Natural killer cell treated with Interleukin-12 subunit alpha and Interleukin-12 subunit beta and Interleukin-15 and Interleukin-18, amount 100 ng/mL, for 72 hours (primary cell): ENCODE data around the gene CEACAM5. TPM values are rescaled to one million over a fixed set of nuclear protein-coding genes. Genes with fewer than 3 reads are reported as not detected.
A peak's percentile ranks its signal among the peaks of the same experiment; 100 is the strongest.

Experiments used
- ATAC-seq, 2 donors: fragments of 150-1000 bp; cut with Tn5 transposase in 1 of 2; sonication (Bioruptor Pico), chemical (Tn5 transposase) in 1 of 2; 2 replicates each; pipeline ENCODE4 v1.10.0; 2021
- DNase-seq: peaks from one replicate; pipeline ENCODE4 v3.0.0; 2022; ENCODE audit warnings: low spot score
- H3K27ac Mint-ChIP-seq, 2 donors: 1 replicate in 1 of 2; 2 replicates in 1 of 2; pipeline ENCODE4 v1.8.0; 2022; ENCODE audit warnings: mixed read lengths in 2 of 2, mild to moderate bottlenecking in 1 of 2, moderate library complexity in 1 of 2
- H3K27me3 Mint-ChIP-seq, 2 donors: 1 replicate in 1 of 2; 2 replicates in 1 of 2; pipeline ENCODE4 v1.8.0; 2022; ENCODE audit warnings: mixed read lengths in 2 of 2
- H3K36me3 Mint-ChIP-seq: one replicate; pipeline ENCODE4 v1.8.0; 2022; ENCODE audit warnings: mixed read lengths
- H3K4me1 Mint-ChIP-seq, 2 donors: 1 replicate in 1 of 2; 2 replicates in 1 of 2; pipeline ENCODE4 v1.8.0; 2022; ENCODE audit warnings: low read depth in 2 of 2, mixed read lengths in 2 of 2, mild to moderate bottlenecking in 1 of 2
- H3K4me3 Mint-ChIP-seq: one replicate; pipeline ENCODE4 v1.8.0; 2022; ENCODE audit warnings: mixed read lengths
- H3K9me3 Mint-ChIP-seq: 2 replicates; pipeline ENCODE4 v1.8.0; 2022; ENCODE audit warnings: mixed read lengths
- total RNA-seq, 2 donors: library from RNA; stranded (reverse); gene quantifications; one replicate each; pipeline ENCODE4 v1.2.3, GENCODE V29; 2022

Gene CEACAM5
- total RNA-seq: not detected

- Mint-ChIP-seq H3K27me3 (peaks cover 11 to 32% of the 10 kb centered on the region in 2 donors), H3K9me3 (no peaks in the 10 kb centered on the region), H3K27ac (no peak within 1 kb of the TSS), H3K36me3 (no peaks in the 10 kb centered on the region), H3K4me1 (peaks cover 5% of the 10 kb centered on the region in 2 donors), H3K4me3 (no peak within 1 kb of the TSS)
- DNase-seq (no peak), ATAC-seq (no peak)
These were observed at the start of gene CEACAM5 for GRCh38 chr19:41708481-41708880. CEACAM5 (plus strand) TSS chr19:41708626; CDS start chr19:41708732, 106 bp downstream.

DNA sequence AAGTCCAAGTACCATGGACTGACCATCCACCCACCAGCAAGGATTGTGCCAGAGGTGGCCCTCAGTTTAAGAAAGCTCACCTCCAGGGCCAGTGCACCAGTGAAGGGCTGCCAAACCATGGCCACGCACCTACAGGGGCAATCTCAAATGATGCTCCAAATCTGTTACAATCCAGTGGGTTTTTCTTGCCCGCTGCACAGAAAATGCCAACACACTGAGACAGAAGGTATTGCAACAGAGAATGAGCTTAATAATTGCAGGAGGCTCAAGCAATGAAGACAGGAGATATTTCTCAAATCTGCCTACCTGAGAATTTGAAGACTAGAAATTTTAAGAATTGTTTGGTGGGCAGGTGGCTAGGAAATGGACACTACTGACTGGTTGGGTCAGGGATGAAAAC lies 42.4 kb upstream of the CEACAM5 start:
- no peak for ATAC-seq
- no peak for DNase-seq
- Mint-ChIP-seq H3K9me3 (peaks cover 10% of the 10 kb centered on the region), H3K4me3 (no peak overlapping the region), H3K27me3 (peaks cover 28 to 54% of the 10 kb centered on the region in 2 donors), H3K27ac (no peak overlapping the region), H3K4me1 (no peaks in the 10 kb centered on the region), H3K36me3 (peaks cover 11% of the 10 kb centered on the region)

GRCh38 chr19:41668315-41668714 lies 40.1 kb upstream of the CEACAM5 start:
- peaks cover 11% of the 10 kb centered on the region for H3K36me3 Mint-ChIP-seq
- no peaks in the 10 kb centered on the region for H3K4me1 Mint-ChIP-seq
- DNase-seq: no peak
- ATAC-seq: no peak
- H3K27me3 Mint-ChIP-seq: peaks cover 41 to 58% of the 10 kb centered on the region in 2 donors
- H3K9me3 Mint-ChIP-seq: peaks cover 10% of the 10 kb centered on the region
- no peak overlapping the region for H3K27ac Mint-ChIP-seq
- no peak overlapping the region for H3K4me3 Mint-ChIP-seq

GRCh38 chr19:41670755-41671154 lies 37.7 kb upstream of the CEACAM5 start:
- Mint-ChIP-seq H3K4me1 (no peaks in the 10 kb centered on the region), H3K4me3 (no peak overlapping the region), H3K36me3 (no peaks in the 10 kb centered on the region), H3K9me3 (peaks cover 4% of the 10 kb centered on the region), H3K27me3 (peaks cover 45 to 63% of the 10 kb centered on the region in 2 donors), H3K27ac (no peak overlapping the region)
- DNase-seq (no peak), ATAC-seq (no peak)

- Mint-ChIP-seq H3K4me1 (no peaks in the 10 kb centered on the region), H3K27me3 (peaks cover 48 to 70% of the 10 kb centered on the region in 2 donors), H3K4me3 (no peak overlapping the region), H3K9me3 (peaks cover 4% of the 10 kb centered on the region), H3K36me3 (no peaks in the 10 kb centered on the region), H3K27ac (no peak overlapping the region)
- no peak for DNase-seq
- no peak for ATAC-seq
These were observed 36.9 kb upstream of the CEACAM5 start for GRCh38 chr19:41671486-41671885.

GRCh38 chr19:41682437-41682836 lies 26.0 kb upstream of the CEACAM5 start:
- DNase-seq (no peak), ATAC-seq (peak in 1 of 2 donors; percentile 24)
- Mint-ChIP-seq H3K27ac (no peak overlapping the region), H3K27me3 (peaks cover 20 to 38% of the 10 kb centered on the region in 2 donors), H3K4me1 (no peaks in the 10 kb centered on the region), H3K36me3 (no peaks in the 10 kb centered on the region), H3K4me3 (no peak overlapping the region), H3K9me3 (no peaks in the 10 kb centered on the region)

DNA sequence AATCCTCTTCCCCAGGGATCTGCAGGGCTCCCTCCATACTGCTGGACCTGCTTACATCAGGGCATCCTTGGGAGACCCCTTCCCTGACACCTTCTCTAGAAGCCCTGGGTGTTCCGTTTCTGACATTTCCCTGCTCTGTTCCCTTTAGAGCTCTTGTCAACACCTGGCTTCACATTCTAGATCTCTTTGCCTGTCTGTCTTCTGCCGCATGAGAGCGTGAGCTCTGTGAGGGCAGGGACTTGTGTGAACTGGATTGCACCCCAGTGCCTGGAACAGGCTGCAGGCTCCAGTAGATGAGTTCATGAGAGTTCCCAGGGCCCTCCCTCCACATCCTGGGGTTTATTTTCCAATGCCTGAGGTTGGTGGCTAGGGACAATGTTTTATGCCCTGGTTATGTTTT lies 21.0 kb upstream of the CEACAM5 start:
- H3K36me3 Mint-ChIP-seq: no peaks in the 10 kb centered on the region
- DNase-seq (no peak), ATAC-seq (no peak)
- no peak overlapping the region for H3K27ac Mint-ChIP-seq
- H3K4me1 Mint-ChIP-seq: peaks cover 0 to 7% of the 10 kb centered on the region in 2 donors
- H3K27me3 Mint-ChIP-seq: peaks cover 20 to 24% of the 10 kb centered on the region in 2 donors
- H3K4me3 Mint-ChIP-seq: no peak overlapping the region
- no peaks in the 10 kb centered on the region for H3K9me3 Mint-ChIP-seq

DNA sequence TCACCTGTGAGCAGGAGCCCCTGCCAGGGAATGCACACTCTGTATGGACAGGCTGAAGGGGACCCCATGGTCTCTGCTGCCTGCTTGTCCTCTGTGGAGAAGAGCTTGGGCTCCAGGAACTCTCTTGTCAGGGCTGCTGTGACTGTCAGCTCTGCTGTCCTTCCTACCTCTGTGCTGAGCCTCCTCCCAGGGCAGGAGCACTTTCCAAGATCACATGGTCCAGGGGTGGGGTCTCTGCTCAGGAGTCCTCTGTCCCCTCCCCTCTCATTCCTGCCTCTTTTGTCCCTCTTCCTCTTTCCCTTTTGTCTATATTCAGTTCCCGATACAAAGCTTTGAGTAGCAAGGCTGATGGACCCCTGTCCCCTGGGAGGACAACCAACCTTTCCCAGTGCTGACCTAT lies 20.3 kb upstream of the CEACAM5 start, which contains the start of gene CEACAM7:
Gene CEACAM7 (minus strand): TSS at position 173 of the 400 bp plus-strand sequence. CDS start 105 bp downstream, at position 68.
- Mint-ChIP-seq H3K36me3 (peaks cover 4% of the 10 kb centered on the region), H3K4me1 (peaks cover 0 to 7% of the 10 kb centered on the region in 2 donors), H3K27ac (no peak within 1 kb of the TSS), H3K27me3 (peaks cover 22 to 27% of the 10 kb centered on the region in 2 donors), H3K4me3 (no peak within 1 kb of the TSS), H3K9me3 (no peaks in the 10 kb centered on the region)
- ATAC-seq (no peak), DNase-seq (no peak)

GRCh38 chr19:41688687-41689086 lies 19.7 kb upstream of the CEACAM5 start:
- Mint-ChIP-seq H3K36me3 (peaks cover 6% of the 10 kb centered on the region), H3K4me3 (no peak overlapping the region), H3K4me1 (peaks cover 0 to 7% of the 10 kb centered on the region in 2 donors), H3K27me3 (peaks cover 26 to 27% of the 10 kb centered on the region in 2 donors), H3K9me3 (no peaks in the 10 kb centered on the region), H3K27ac (no peak overlapping the region)
- ATAC-seq (no peak), DNase-seq (no peak)

GRCh38 chr19:41689993-41690800 lies 18.2 kb upstream of the CEACAM5 start:
- H3K27ac Mint-ChIP-seq: no peak overlapping the region
- H3K27me3 Mint-ChIP-seq: peaks cover 17 to 19% of the 10 kb centered on the region in 2 donors
- H3K36me3 Mint-ChIP-seq: peaks cover 6% of the 10 kb centered on the region
- no peak for DNase-seq
- H3K4me3 Mint-ChIP-seq: no peak overlapping the region
- H3K4me1 Mint-ChIP-seq: peaks cover 0 to 7% of the 10 kb centered on the region in 2 donors
- ATAC-seq: peak in 1 of 2 donors; percentile 4
- no peaks in the 10 kb centered on the region for H3K9me3 Mint-ChIP-seq

DNA sequence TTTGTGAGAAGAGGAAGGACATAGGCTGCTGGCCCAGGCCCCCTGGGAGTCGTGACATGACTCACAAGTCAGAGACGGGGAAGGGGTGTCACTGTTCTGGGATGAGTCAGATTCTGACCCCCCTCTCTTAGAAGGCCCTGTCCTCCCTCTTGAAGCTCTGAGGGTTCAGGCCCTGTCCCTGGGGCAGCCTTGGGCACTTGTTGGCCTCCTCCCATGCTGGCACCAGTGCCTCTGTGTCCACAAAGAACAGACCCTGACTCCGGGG lies 17.7 kb upstream of the CEACAM5 start:
- Mint-ChIP-seq H3K27ac (no peak overlapping the region), H3K27me3 (peaks cover 17 to 19% of the 10 kb centered on the region in 2 donors), H3K4me3 (no peak overlapping the region), H3K9me3 (no peaks in the 10 kb centered on the region), H3K36me3 (peaks cover 6% of the 10 kb centered on the region), H3K4me1 (peaks cover 0 to 7% of the 10 kb centered on the region in 2 donors)
- DNase-seq (no peak), ATAC-seq (no peak)

DNA sequence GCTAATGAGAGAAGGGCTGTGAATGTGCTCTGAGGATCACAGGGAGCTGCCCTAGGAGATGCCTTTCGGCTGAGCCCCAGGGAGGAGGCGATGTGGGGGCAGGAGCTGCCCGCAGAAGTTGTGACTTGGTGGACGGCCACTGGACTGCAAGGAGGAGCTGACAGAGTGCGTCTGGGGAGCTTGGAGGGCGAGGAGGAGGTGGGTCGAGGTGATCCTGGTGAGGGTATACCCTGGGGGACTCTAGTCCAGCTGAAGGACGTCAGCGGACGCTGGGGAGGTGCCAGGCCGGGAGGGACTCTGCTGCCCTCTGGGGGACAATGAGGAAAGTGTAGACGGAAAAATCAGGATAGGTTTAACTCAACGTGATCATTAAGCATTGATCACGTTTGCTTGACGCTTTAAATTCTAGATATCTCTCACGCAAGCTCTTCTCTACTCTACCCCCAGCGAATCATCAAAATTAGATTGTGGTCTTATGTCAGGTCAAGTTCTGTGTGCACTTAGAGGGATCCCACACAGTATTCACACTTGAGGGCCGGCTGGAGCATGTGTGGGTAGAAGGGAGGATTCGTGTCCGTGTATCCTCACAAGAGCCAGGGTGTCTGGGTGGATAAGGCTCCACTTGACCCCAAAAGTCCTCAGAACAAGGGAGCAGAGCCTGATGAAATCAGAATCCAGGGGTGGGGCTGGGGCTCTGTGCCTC lies 17.0 kb upstream of the CEACAM5 start:
- no peaks in the 10 kb centered on the region for H3K9me3 Mint-ChIP-seq
- H3K4me3 Mint-ChIP-seq: no peak overlapping the region
- peaks cover 19 to 20% of the 10 kb centered on the region in 2 donors for H3K27me3 Mint-ChIP-seq
- peaks cover 6% of the 10 kb centered on the region for H3K36me3 Mint-ChIP-seq
- DNase-seq (no peak), ATAC-seq (peak in 1 of 2 donors; percentile 41)
- peaks cover 0 to 7% of the 10 kb centered on the region in 2 donors for H3K4me1 Mint-ChIP-seq
- no peak overlapping the region for H3K27ac Mint-ChIP-seq

- H3K36me3 Mint-ChIP-seq: peaks cover 6% of the 10 kb centered on the region
- no peak overlapping the region for H3K4me3 Mint-ChIP-seq
- H3K27me3 Mint-ChIP-seq: peaks cover 19 to 27% of the 10 kb centered on the region in 2 donors
- H3K4me1 Mint-ChIP-seq: peaks cover 0 to 7% of the 10 kb centered on the region in 2 donors
- H3K9me3 Mint-ChIP-seq: no peaks in the 10 kb centered on the region
- no peak overlapping the region for H3K27ac Mint-ChIP-seq
- DNase-seq (no peak), ATAC-seq (no peak)
These were observed 14.2 kb upstream of the CEACAM5 start for GRCh38 chr19:41694196-41694595.
